GM19397 (cell line): ENCODE data around the gene CARD8.
"Not testable (repeated sequence)": the region's sequence is repeated elsewhere in the genome, so short reads cannot be mapped to it uniquely, and the experiment has no call there.

Experiments
- ATAC-seq: cut with Tn5 transposase; IDR thresholded peaks from one replicate; pipeline ENCODE4 v1.9.1; 2021; ENCODE audit warnings: mild to moderate bottlenecking, moderate library complexity; ENCODE audit not compliant: unreplicated experiment

Gene CARD8

DNA sequence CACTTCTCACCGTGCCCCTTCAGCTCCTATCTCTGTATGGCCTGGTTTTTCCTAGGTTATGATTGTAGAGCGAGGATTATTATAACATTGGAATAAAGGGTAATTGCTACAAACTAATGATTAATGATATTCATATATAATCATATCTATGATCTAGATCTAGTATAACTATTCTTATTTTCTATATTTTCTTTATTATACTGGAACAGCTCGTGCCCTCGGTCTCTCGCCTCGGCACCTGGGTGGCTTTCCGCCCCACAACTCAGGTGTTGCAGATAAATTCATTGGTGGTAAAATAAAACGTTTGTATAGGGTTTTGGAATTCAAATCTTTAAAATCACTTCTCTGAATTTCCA is 4.6 kb upstream of the CARD8 start:
- not testable (repeated sequence) for ATAC-seq

GRCh38 chr19:48258992-48259391 is 3.3 kb upstream of the CARD8 start:
- ATAC-seq, result not testable (repeated sequence)

GRCh38 chr19:48258350-48258749 is 2.6 kb upstream of the CARD8 start:
- ATAC-seq, result no peak

DNA sequence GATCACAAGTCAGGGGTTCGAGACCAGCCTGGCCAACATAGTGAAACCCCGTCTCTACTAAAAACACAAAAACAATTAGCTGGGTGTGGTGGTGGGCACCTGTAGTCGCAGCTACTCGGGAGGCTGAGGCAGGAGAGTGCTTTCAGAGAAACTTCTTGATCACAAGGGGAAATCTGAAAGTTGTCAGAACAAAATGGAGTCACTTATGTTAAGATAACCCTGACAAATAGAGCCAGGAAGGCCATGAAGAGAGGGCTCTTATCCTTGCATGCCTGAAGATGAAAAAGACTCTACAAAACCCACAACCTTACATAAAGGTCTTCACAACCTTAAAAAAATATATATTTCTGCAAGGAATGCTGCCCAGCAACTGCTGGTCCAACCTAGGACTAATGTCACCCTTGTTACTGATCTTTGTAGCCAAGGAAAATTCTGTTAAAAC is 1.2 kb downstream of the CARD8 start:
- ATAC-seq, result no peak

GRCh38 chr19:48253999-48254398 is 1.7 kb downstream of the CARD8 start:
- no peak for ATAC-seq

DNA sequence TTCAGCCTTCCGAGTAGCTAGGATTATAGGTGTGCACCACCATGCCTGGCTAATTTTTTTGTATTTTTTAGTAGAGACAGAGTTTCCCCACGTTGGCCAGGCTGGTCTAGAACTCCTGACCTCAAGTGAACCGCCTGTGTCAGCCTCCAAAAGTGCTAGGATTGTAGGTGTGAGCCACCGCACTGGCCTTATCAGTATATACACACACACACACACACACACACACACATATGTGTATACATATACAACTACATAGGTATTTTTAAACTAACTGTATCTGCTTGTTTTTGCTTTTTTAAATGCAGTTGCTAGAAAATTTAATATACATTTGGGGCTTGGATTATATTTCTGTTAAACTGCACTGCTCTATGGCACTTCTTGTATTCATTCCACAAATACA is 3.1 kb downstream of the CARD8 start:
- no peak for ATAC-seq

- ATAC-seq, result no peak
Measured at GRCh38 chr19:48250290-48251025, 5.3 kb downstream of the CARD8 start.

DNA sequence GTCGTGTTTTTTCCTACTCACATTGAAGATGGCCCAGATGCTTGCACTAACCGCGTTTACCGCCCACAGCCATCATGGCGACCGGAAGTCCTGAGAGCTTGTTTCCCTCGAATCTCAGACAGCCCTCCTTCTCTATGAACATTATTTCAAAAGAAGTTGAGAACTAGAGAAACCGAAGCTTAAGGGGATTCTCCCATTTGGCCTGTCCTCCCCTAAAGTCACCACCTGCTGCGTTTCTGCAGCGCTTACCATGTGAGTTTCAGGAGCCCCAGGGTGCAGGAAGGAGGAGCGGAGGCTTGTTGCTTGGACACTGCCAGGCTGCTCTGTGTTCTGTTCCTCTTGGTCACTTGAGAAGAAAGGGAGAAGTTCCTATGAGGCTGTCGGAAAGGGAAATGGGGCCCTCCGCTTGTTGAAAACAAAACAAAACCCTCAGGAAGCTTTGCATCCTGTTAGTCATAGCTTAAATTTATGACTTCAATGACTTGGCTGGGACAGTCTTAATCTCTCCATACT is 6.2 kb downstream of the CARD8 start:
- peak; percentile 63 for ATAC-seq

DNA sequence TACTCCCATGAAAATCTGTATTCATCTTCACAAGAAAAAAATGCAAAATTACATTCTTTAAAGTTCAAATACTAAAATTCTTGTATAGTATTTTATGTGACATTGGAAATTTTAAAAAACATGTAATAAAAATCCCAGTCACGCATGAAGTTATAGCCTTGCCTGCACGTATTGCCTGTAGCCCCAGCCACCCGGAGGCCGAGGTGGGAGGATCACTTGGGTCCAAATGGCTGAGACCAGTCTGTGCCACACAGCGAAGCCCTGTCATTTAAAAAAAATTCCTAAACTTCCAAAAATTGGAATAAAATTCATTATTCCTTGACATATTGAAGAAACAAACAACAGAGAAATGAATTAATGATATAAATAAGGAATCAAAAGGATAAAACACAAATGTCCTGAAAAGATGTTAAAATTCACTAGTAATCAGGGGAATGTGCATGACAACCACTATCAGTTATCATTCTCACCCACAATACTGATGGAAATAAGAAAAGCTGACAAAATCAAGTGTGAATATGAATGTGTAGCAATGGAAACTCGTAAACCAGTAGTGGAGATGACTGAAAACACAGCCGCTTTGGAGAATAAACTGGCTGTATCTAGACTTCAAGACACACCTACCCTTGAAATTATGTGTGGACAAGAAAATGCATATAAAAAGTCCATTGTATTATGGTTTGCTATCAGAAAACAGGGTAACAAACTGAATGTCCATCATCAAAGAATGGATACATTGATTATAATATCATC is 7.5 kb downstream of the CARD8 start:
- no peak for ATAC-seq

DNA sequence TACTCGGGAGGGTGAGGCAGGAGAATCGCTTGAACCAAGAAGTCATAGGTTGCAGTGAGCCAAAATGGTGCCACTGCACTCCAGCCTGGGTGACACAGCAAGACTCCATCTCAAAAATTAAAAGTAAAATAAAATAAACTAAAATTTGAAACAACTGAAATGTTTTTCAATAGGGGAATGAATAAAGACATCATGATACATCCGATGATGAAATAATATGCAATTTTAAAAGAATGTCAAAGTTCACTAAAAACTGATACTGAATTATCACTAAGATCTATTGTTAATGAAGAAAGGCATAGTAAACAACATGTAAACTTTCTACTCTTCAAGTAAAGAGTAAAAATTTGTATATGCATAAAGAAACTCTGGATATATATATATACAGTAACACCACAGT is 8.5 kb downstream of the CARD8 start:
- ATAC-seq, result no peak

DNA sequence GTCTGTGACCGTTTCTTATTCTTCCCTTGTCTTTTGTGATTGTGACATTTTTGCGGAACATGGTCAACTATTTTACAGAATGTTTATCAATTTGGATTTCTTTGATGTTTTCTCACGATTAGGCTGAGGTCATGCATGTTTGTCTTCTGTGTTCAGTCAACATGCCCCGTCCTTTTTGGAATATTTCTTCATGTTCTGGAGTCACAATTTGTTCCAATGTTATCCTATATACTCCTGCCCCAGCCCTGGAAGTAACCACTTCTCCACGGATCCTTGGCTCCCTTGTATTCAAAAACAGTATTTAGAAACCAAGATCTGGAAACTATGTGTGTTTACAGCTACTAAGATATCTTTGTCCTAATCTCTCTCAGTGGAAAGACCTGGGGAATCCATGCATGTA is 9.6 kb downstream of the CARD8 start:
- ATAC-seq, result no peak

- ATAC-seq, result no peak
Measured at GRCh38 chr19:48244281-48244680, 11.4 kb downstream of the CARD8 start.

GRCh38 chr19:48241771-48242170 is 13.9 kb downstream of the CARD8 start:
- ATAC-seq, result not testable (repeated sequence)

- no peak for ATAC-seq
Measured at GRCh38 chr19:48239582-48240141, 16.1 kb downstream of the CARD8 start.

DNA sequence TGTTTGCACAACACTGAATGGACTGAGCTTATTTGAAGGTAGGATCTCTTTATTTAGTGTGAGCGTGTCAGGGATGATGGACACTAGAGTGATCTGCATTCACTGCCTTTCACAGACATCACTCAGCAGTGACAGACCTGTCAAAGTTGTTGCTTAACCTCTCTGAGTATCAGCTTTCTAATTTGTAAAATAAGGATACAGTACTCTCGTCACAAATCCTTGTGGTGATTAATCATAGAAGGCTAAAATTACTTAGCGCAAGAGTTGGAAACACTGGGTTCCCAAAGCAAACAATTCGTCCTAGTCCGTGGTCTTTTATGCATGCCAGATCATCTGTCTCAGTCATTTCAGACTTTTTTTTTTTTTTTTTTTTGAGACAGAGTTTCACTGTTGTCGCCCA is 16.6 kb downstream of the CARD8 start:
- ATAC-seq, result no peak

DNA sequence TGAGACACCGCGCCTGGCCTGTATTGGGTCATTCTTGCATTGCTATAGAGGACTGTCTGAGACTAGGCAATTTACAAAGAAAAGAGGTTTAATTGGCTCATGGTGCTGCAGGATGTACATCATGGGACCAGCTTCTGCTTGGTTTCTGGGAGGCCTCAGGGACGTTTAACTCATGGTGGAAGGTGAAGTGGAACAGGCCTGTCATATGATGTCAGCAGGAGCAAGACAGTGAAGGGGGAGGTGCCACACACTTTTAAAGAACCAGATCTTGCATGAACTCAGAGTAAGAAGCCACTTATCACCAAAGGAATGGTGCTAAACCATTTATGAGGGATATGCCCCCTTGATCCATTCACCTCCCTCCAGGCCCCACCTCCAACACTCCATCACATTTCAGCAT is 18.7 kb downstream of the CARD8 start:
- no peak for ATAC-seq

DNA sequence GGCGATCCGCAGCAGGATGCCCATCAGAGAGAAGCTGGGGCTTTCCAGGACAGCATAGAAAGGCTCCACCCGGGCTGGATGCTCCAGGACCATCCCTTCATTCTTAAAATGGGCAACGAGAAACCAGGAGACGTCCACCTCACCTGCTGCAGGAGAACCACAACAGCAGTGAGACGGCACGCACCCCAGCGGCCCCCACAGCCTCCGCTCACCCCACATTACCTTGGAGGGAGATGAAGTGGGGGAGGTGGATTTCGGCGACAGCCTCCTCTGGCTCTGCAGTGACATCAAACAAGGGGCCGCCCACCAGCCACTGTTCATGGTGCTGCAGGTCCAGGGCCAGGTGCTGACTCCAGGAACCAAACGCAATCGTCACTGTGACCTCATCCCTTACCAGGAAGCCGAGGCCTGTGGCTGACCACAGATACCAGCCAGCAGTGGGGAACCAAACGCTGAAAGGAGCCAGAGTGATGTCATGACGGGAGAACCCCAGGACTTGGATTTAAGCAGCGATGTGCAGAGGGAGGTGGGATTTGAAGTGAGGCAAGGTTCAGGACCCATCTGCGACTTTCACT is 25.1 kb downstream of the CARD8 start:
- ATAC-seq, result no peak

DNA sequence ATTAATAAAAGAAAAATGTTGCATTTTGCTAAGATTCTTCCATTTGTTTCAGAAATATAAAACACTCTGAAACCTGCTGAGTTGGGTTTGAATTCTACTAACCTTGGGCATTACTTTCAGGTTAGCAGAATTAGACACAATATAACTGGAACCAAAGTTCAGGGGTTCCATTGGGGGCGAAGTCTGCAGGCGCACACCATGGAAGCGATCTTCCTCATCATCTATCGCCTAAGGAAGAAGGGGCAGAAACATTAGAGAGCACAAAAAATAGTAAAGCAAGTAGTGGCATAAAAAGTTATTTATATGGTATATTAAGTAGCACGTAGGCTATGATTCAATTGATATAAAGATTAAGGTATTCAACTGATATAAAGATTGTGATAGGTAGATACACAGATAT is 34.1 kb downstream of the CARD8 start:
- ATAC-seq, result no peak

GRCh38 chr19:48220784-48221183 is 34.9 kb downstream of the CARD8 start:
- ATAC-seq, result not testable (repeated sequence)

DNA sequence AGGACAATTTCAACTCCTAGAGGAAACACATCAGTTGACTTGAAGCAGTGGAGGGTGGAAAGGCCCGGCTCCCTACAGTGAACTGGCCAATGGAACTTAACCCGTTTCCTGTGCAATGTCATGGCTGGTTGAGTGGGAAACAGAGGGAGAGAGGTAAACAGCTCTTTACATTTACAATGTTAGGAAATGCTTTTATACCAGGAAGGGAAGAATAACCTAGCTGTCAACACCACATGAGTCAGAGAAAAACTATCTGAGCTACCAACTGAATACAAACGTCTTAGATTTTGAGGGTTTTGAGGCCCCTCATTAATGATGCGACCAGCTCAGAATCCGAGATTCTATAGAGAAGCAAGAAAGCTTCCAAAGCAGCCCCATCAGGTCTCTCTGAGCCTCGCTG is 36.7 kb downstream of the CARD8 start:
- ATAC-seq, result no peak

GRCh38 chr19:48216933-48217332 is 38.8 kb downstream of the CARD8 start:
- no peak for ATAC-seq

- ATAC-seq, result no peak
Measured at GRCh38 chr19:48213959-48214358, 41.8 kb downstream of the CARD8 start.
